GM19372 (cell line): Measurements from ENCODE around the gene FIBP.
A peak's percentile ranks its signal among the peaks of the same experiment; 100 is the strongest.
"Not testable (repeated sequence)": the region's sequence is repeated elsewhere in the genome, so short reads cannot be mapped to it uniquely, and the experiment has no call there.

Experiments used
- ATAC-seq: cut with Tn5 transposase; IDR thresholded peaks from one replicate; pipeline ENCODE4 v1.9.1; 2021; ENCODE audit warnings: mild to moderate bottlenecking, low read depth, moderate library complexity; ENCODE audit not compliant: unreplicated experiment

Gene FIBP

GRCh38 chr11:65915101-65915820 is 27.0 kb upstream of the FIBP start:
- ATAC-seq, result no peak

- ATAC-seq, result no peak
Measured at GRCh38 chr11:65912845-65913244, 24.6 kb upstream of the FIBP start.

- ATAC-seq, result no peak
Measured at GRCh38 chr11:65911682-65912568, 23.7 kb upstream of the FIBP start.

GRCh38 chr11:65907878-65908277 is 19.6 kb upstream of the FIBP start:
- no peak for ATAC-seq

GRCh38 chr11:65906602-65907001 is 18.3 kb upstream of the FIBP start:
- ATAC-seq, result no peak

- ATAC-seq, result no peak
Measured at GRCh38 chr11:65903715-65904114, 15.4 kb upstream of the FIBP start.

- no peak for ATAC-seq
Measured at GRCh38 chr11:65903068-65903481, 14.8 kb upstream of the FIBP start.

- no peak for ATAC-seq
Measured at GRCh38 chr11:65900899-65901180, 12.6 kb upstream of the FIBP start.

- ATAC-seq, result peak; percentile 74
Measured at GRCh38 chr11:65900125-65900898, 12.0 kb upstream of the FIBP start, which contains the start of gene FOSL1. FOSL1 (minus strand) TSS chr11:65900388; CDS start chr11:65900339, 49 bp downstream.

- ATAC-seq, result no peak
Measured at GRCh38 chr11:65899356-65900124, 11.3 kb upstream of the FIBP start.

GRCh38 chr11:65898656-65899355 is 10.5 kb upstream of the FIBP start:
- no peak for ATAC-seq

GRCh38 chr11:65897020-65897471 is 8.8 kb upstream of the FIBP start:
- ATAC-seq, result no peak

GRCh38 chr11:65896034-65896999 is 8.0 kb upstream of the FIBP start:
- no peak for ATAC-seq

- no peak for ATAC-seq
Measured at GRCh38 chr11:65895482-65895981, 7.3 kb upstream of the FIBP start.

GRCh38 chr11:65894034-65894591 is 5.8 kb upstream of the FIBP start:
- ATAC-seq, result no peak

- ATAC-seq, result no peak
Measured at GRCh38 chr11:65892661-65893317, 4.5 kb upstream of the FIBP start.

- ATAC-seq, result not testable (repeated sequence)
Measured at GRCh38 chr11:65892137-65892540, 3.9 kb upstream of the FIBP start.
